H9 (cell line): ENCODE results near the gene NKX1-2. TPM values are rescaled to one million over a fixed set of nuclear protein-coding genes. Genes with fewer than 3 reads are reported as not detected.

Experiments
- DNase-seq: peaks from one replicate; pipeline ENCODE4 v3.0.0-alpha.2; 2017
- H2AFZ ChIP-seq: one replicate; pipeline ENCODE4 v1.6.1; 2013; ENCODE audit warnings: mild to moderate bottlenecking, low read length, control low read depth, moderate library complexity
- H2AK5ac ChIP-seq: 2 replicates; pipeline ENCODE4 v1.6.1; 2013; ENCODE audit warnings: low read length, control low read depth, mixed read lengths; ENCODE audit not compliant: insufficient read length
- H2BK120ac ChIP-seq: one replicate; pipeline ENCODE4 v1.6.1; 2013; ENCODE audit warnings: low read depth, mild to moderate bottlenecking, low read length, control low read depth, inconsistent platforms; ENCODE audit not compliant: poor library complexity, severe bottlenecking
- H2BK12ac ChIP-seq: 2 replicates; pipeline ENCODE4 v1.6.1; 2013; ENCODE audit warnings: low read length, control low read depth, mixed read lengths, low read depth; ENCODE audit not compliant: insufficient read length
- H2BK15ac ChIP-seq: 2 replicates; pipeline ENCODE4 v1.6.1; 2013; ENCODE audit warnings: low read depth, low read length, control low read depth
- H2BK20ac ChIP-seq: one replicate; pipeline ENCODE4 v1.6.1; 2013; ENCODE audit warnings: low read depth, mild to moderate bottlenecking, low read length, control low read depth, inconsistent platforms; ENCODE audit not compliant: poor library complexity, severe bottlenecking
- H2BK5ac ChIP-seq: 2 replicates; pipeline ENCODE4 v1.6.1; 2013; ENCODE audit warnings: low read length, control low read depth, mixed read lengths; ENCODE audit not compliant: insufficient read length
- H3K14ac ChIP-seq: 2 replicates; pipeline ENCODE4 v1.6.1; 2013; ENCODE audit warnings: low read length, control low read depth; ENCODE audit not compliant: insufficient read depth
- H3K18ac ChIP-seq: 2 replicates; pipeline ENCODE4 v1.6.1; 2013; ENCODE audit warnings: low read depth, mild to moderate bottlenecking, mixed read lengths, low read length, control low read depth; ENCODE audit not compliant: insufficient read length
- H3K23ac ChIP-seq: 2 replicates; pipeline ENCODE4 v1.6.1; 2013; ENCODE audit warnings: low read length, control low read depth, mixed read lengths, low read depth; ENCODE audit not compliant: insufficient read length
- H3K23me2 ChIP-seq: 2 replicates; pipeline ENCODE4 v1.6.1; 2013; ENCODE audit warnings: low read depth, mild to moderate bottlenecking, mixed read lengths, low read length, control low read depth; ENCODE audit not compliant: insufficient read length, poor library complexity, severe bottlenecking
- H3K27ac ChIP-seq: 2 replicates; pipeline ENCODE4 v1.5.1; 2013; ENCODE audit warnings: low read length, control low read depth, mixed read lengths, low read depth; ENCODE audit not compliant: insufficient read length
- H3K27me3 ChIP-seq: 2 replicates; pipeline ENCODE4 v1.6.1; 2013; ENCODE audit warnings: low read length, control low read depth, inconsistent platforms; ENCODE audit not compliant: insufficient read depth
- H3K4ac ChIP-seq: 2 replicates; pipeline ENCODE4 v1.6.1; 2013; ENCODE audit warnings: low read depth, mild to moderate bottlenecking, control low read depth, inconsistent platforms, low read length, moderate library complexity
- H3K4me1 ChIP-seq: 2 replicates; pipeline ENCODE4 v1.6.1; 2013; ENCODE audit warnings: low read length, control low read depth, inconsistent platforms; ENCODE audit not compliant: insufficient read depth
- H3K4me2 ChIP-seq: 2 replicates; pipeline ENCODE4 v1.6.1; 2013; ENCODE audit warnings: low read length, control low read depth, mixed read lengths; ENCODE audit not compliant: insufficient read length, insufficient read depth
- H3K56ac ChIP-seq: 2 replicates; pipeline ENCODE4 v1.6.1; 2013; ENCODE audit warnings: low read depth, mild to moderate bottlenecking, mixed read lengths, low read length, control low read depth; ENCODE audit not compliant: insufficient read length
- H3K79me1 ChIP-seq: 2 replicates; pipeline ENCODE4 v1.6.1; 2013; ENCODE audit warnings: low read depth, mild to moderate bottlenecking, moderate library complexity, low read length, control low read depth, inconsistent platforms; ENCODE audit not compliant: insufficient read depth, poor library complexity, severe bottlenecking
- H3K79me2 ChIP-seq: 2 replicates; pipeline ENCODE4 v1.6.1; 2013; ENCODE audit warnings: low read length, control low read depth, inconsistent platforms; ENCODE audit not compliant: insufficient read depth
- H3K9ac ChIP-seq: 2 replicates; pipeline ENCODE4 v1.6.1; 2013; ENCODE audit warnings: low read length, control low read depth, mixed read lengths; ENCODE audit not compliant: insufficient read length; ENCODE audit errors: extremely low read depth
- H3K9me3 ChIP-seq: one replicate; pipeline ENCODE4 v1.6.1; 2013; ENCODE audit warnings: low read depth, low read length, inconsistent platforms; ENCODE audit not compliant: control insufficient read depth
- H3T11ph ChIP-seq: one replicate; pipeline ENCODE4 v1.6.1; 2013; ENCODE audit warnings: mild to moderate bottlenecking, low read length, control low read depth, inconsistent platforms
- H4K20me1 ChIP-seq: one replicate; pipeline ENCODE4 v1.6.1; 2013; ENCODE audit not compliant: control insufficient read depth, insufficient read length, insufficient read depth
- H4K5ac ChIP-seq: 2 replicates; pipeline ENCODE4 v1.6.1; 2013; ENCODE audit warnings: low read depth, mild to moderate bottlenecking, mixed read lengths, low read length, control low read depth; ENCODE audit not compliant: insufficient read length
- H4K8ac ChIP-seq: replicated peaks from 2 replicates; pipeline ENCODE4 v1.6.1; 2013; ENCODE audit warnings: low read length, control low read depth, mixed read lengths, low read depth; ENCODE audit not compliant: insufficient read length
- H4K91ac ChIP-seq: 2 replicates; pipeline ENCODE4 v1.6.1; 2013; ENCODE audit warnings: low read depth, mild to moderate bottlenecking, moderate library complexity, mixed read lengths, low read length, control low read depth; ENCODE audit not compliant: insufficient read length
- H3K27ac Mint-ChIP-seq, 3 experiments: 2 replicates in 2 of 3; 3 replicates in 1 of 3; pipeline ENCODE4 v1.8.0; 2020 to 2021; ENCODE audit warnings: mixed read lengths in 3 of 3, mild to moderate bottlenecking in 1 of 3, moderate library complexity in 1 of 3
- H3K27me3 Mint-ChIP-seq: 2 replicates; pipeline ENCODE4 v1.8.0; 2021; ENCODE audit warnings: low read depth, mild to moderate bottlenecking, moderate library complexity, mixed read lengths
- H3K36me3 Mint-ChIP-seq, 3 experiments: 2 replicates in 2 of 3; 3 replicates in 1 of 3; pipeline ENCODE4 v1.8.0; 2020 to 2021; ENCODE audit warnings: low read depth in 3 of 3, mixed read lengths in 3 of 3; ENCODE audit not compliant: insufficient read depth in 1 of 3
- H3K4me1 Mint-ChIP-seq, 2 experiments: 2 replicates each; pipeline ENCODE4 v1.8.0; 2020; ENCODE audit warnings: mixed read lengths in 2 of 2
- H3K4me3 Mint-ChIP-seq, 2 experiments: 2 replicates in 1 of 2; 3 replicates in 1 of 2; pipeline ENCODE4 v1.8.0; 2020 to 2021; ENCODE audit warnings: mild to moderate bottlenecking in 2 of 2, mixed read lengths in 2 of 2, moderate library complexity in 1 of 2
- H3K9me3 Mint-ChIP-seq, 2 experiments: 2 replicates in 1 of 2; 3 replicates in 1 of 2; pipeline ENCODE4 v1.8.0; 2020; ENCODE audit warnings: mild to moderate bottlenecking in 2 of 2, mixed read lengths in 2 of 2, moderate library complexity in 1 of 2
- CTCF ChIP-seq: fragments of 200-600 bp; sonication (generic); conservative IDR thresholded peaks from 3 replicates; pipeline ENCODE4 v1.8.0; 2021; ENCODE audit warnings: antibody characterized with exemption, mild to moderate bottlenecking
- WGBS: extraction: QIAGEN DNeasy Blood & Tissue Kit; methylation state at CpG from one replicate; pipeline ENCODE4 v1.1.7; 2013; ENCODE audit warnings: missing lambda C conversion rate, low lambda C conversion rate, mixed read lengths; ENCODE audit not compliant: insufficient read length; ENCODE audit errors: extremely low coverage; 5-methylcytosine and 5-hydroxymethylcytosine counted together
- total RNA-seq: library from RNA; stranded (reverse); gene quantifications from 2 replicates; pipeline ENCODE4 v1.2.1, GENCODE V29; 2021

Gene NKX1-2
- total RNA-seq, 1 experiment from 2014 or later, result 15.3 TPM

DNA sequence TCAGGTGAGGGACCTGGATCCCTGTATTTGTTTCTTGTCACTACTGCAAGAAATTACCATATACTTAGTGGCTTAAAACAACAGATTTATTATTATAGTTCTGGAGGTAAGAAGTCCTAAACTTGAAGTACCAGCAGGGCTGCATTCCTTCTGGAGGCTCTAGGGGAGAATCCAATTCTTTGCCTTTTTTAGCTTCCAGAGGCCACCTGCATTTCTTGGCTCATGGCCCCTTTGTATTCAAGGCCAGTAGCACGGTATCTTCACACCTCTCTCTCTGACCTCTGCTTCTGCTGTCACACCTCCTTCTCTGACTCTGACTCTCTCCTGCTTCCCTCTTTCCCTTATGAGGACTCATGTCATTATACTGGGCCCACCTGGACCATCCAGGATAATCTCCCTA is 9.6 kb upstream of the NKX1-2 start:
- H3K4me2 ChIP-seq, result no peak overlapping the region
- H3K27ac Mint-ChIP-seq, result no peak overlapping the region; a peak in 1 of 7 replicates

More for the DNA sequence above, 9.6 kb upstream of the NKX1-2 start:
- no peak for DNase-seq
- H4K20me1 ChIP-seq, result no peaks in the 10 kb centered on the region
- no peak overlapping the region for H3K4ac ChIP-seq
- H3K9me3 Mint-ChIP-seq, result no peaks in the 10 kb centered on the region; a peak in 1 of 5 replicates
- no peak overlapping the region for H3K27ac ChIP-seq
- H3K27me3 ChIP-seq, result no peaks in the 10 kb centered on the region
- no peak overlapping the region for H4K5ac ChIP-seq
- TF ChIP-seq CTCF, result no peak
- H3K36me3 Mint-ChIP-seq, result peaks cover 2 to 5% (median 2%) of the 10 kb centered on the region in 3 experiments; a peak in 6 of 7 replicates
- H3K23ac ChIP-seq, result no peak overlapping the region
- peaks cover 33% of the 10 kb centered on the region for H3K27me3 Mint-ChIP-seq
- H3K4me3 Mint-ChIP-seq, result no peak overlapping the region
- H3K4me1 ChIP-seq, result peaks cover 13% of the 10 kb centered on the region
- no peak overlapping the region for H3T11ph ChIP-seq
- H2BK15ac ChIP-seq, result no peak overlapping the region
- H2BK5ac ChIP-seq, result no peak overlapping the region
- no peak overlapping the region for H3K56ac ChIP-seq
- no peak overlapping the region for H2BK20ac ChIP-seq
- peaks cover 42 to 58% of the 10 kb centered on the region in 2 experiments for H3K4me1 Mint-ChIP-seq
- H3K79me2 ChIP-seq, result no peaks in the 10 kb centered on the region
- no peak overlapping the region for H2AK5ac ChIP-seq
- H4K91ac ChIP-seq, result no peak overlapping the region
- no peaks in the 10 kb centered on the region for H3K9me3 ChIP-seq
- no peak overlapping the region for H2AFZ ChIP-seq
- no peak overlapping the region for H3K9ac ChIP-seq
- no peak overlapping the region for H3K14ac ChIP-seq
- no peaks in the 10 kb centered on the region for H3K79me1 ChIP-seq
- WGBS, result no CpG with 5 or more reads among the region's 1 CpG
- H3K18ac ChIP-seq, result no peak overlapping the region
- no peak overlapping the region for H4K8ac ChIP-seq
- H3K23me2 ChIP-seq, result peaks cover 3% of the 10 kb centered on the region
- no peak overlapping the region for H2BK120ac ChIP-seq
- H2BK12ac ChIP-seq, result no peak overlapping the region
